Activated CD4-positive, alpha-beta T cell treated with anti-CD3 and anti-CD28 coated beads, Interleukin-2, amount 10 ng/mL, durations not matched to agents 7 days and 5 days (primary cell): ENCODE results near the gene ADIPOR2. TPM values are rescaled to one million over a fixed set of nuclear protein-coding genes. Genes with fewer than 3 reads are reported as not detected.

Source experiments
- CTCF ChIA-PET: fragments of 350-600 bp; sonication (Branson Sonifier 250); formaldehyde crosslinking; loops from one replicate; lab custom pipeline; 2021; ENCODE audit warnings: antibody characterized with exemption; lab: Charles Lee
- POLR2A ChIA-PET: fragments of 350-600 bp; sonication (Branson Sonifier 250); formaldehyde crosslinking; loops from one replicate; lab custom pipeline; 2021; ENCODE audit warnings: antibody characterized with exemption; lab: Charles Lee
- DNase-seq: peaks from one replicate; pipeline ENCODE4 v3.0.0-alpha.2; 2020
- H3K27ac Mint-ChIP-seq: one replicate; pipeline ENCODE4 v1.8.0; 2021; ENCODE audit warnings: mild to moderate bottlenecking, moderate library complexity, mixed read lengths
- H3K27me3 Mint-ChIP-seq: one replicate; pipeline ENCODE4 v1.8.0; 2021; ENCODE audit warnings: mixed read lengths
- H3K36me3 Mint-ChIP-seq: one replicate; pipeline ENCODE4 v1.8.0; 2021; ENCODE audit warnings: low read depth, mixed read lengths
- H3K4me1 Mint-ChIP-seq: one replicate; pipeline ENCODE4 v1.8.0; 2021; ENCODE audit warnings: mixed read lengths
- H3K4me3 Mint-ChIP-seq: one replicate; pipeline ENCODE4 v1.8.0; 2021; ENCODE audit warnings: mild to moderate bottlenecking, moderate library complexity, mixed read lengths
- H3K9me3 Mint-ChIP-seq: one replicate; pipeline ENCODE4 v1.8.0; 2021; ENCODE audit warnings: mixed read lengths
- total RNA-seq, 2 experiments: library from RNA; stranded (reverse); gene quantifications; one replicate each; pipeline ENCODE4 v1.2.3, GENCODE V29; 2021

Gene ADIPOR2
- total RNA-seq, 2 experiments from 2014 or later: 47.7 to 51.7 TPM

GRCh38 chr12:1819050-1819449 is 128.2 kb downstream of the ADIPOR2 start:
- Mint-ChIP-seq H3K27ac (no peak overlapping the region), H3K9me3 (no peaks in the 10 kb centered on the region), H3K36me3 (no peaks in the 10 kb centered on the region), H3K4me1 (peaks cover 2% of the 10 kb centered on the region), H3K27me3 (peaks cover 27% of the 10 kb centered on the region), H3K4me3 (no peak overlapping the region)
- CTCF ChIA-PET: no interaction called here
- DNase-seq: no peak
- POLR2A ChIA-PET: no interaction called here

GRCh38 chr12:1819571-1819970 is 128.7 kb downstream of the ADIPOR2 start:
- peaks cover 2% of the 10 kb centered on the region for H3K4me1 Mint-ChIP-seq
- no peak overlapping the region for H3K4me3 Mint-ChIP-seq
- POLR2A ChIA-PET: no interaction called here
- H3K27me3 Mint-ChIP-seq: peaks cover 27% of the 10 kb centered on the region
- no peaks in the 10 kb centered on the region for H3K9me3 Mint-ChIP-seq
- no peak for DNase-seq
- H3K36me3 Mint-ChIP-seq: no peaks in the 10 kb centered on the region
- CTCF ChIA-PET: no interaction called here
- no peak overlapping the region for H3K27ac Mint-ChIP-seq

GRCh38 chr12:1820191-1820895 is 129.5 kb downstream of the ADIPOR2 start, which contains the start of gene LRTM2:
TSS of gene LRTM2 (plus strand) at chr12:1820565. CDS start at chr12:1828149, 7,584 bp downstream.
- CTCF ChIA-PET: no interaction called here
- Mint-ChIP-seq H3K4me3 (no peak within 1 kb of the TSS), H3K9me3 (no peaks in the 10 kb centered on the region), H3K27me3 (peaks cover 25% of the 10 kb centered on the region), H3K4me1 (peaks cover 2% of the 10 kb centered on the region), H3K27ac (no peak within 1 kb of the TSS), H3K36me3 (no peaks in the 10 kb centered on the region)
- no peak for DNase-seq
- POLR2A ChIA-PET: no interaction called here

GRCh38 chr12:1820896-1821291 is 130.0 kb downstream of the ADIPOR2 start:
- DNase-seq: no peak
- CTCF ChIA-PET: no interaction called here
- H3K4me3 Mint-ChIP-seq: no peak overlapping the region
- peaks cover 23% of the 10 kb centered on the region for H3K27me3 Mint-ChIP-seq
- no peak overlapping the region for H3K27ac Mint-ChIP-seq
- H3K4me1 Mint-ChIP-seq: peaks cover 2% of the 10 kb centered on the region
- POLR2A ChIA-PET: no interaction called here
- no peaks in the 10 kb centered on the region for H3K36me3 Mint-ChIP-seq
- no peaks in the 10 kb centered on the region for H3K9me3 Mint-ChIP-seq

GRCh38 chr12:1821805-1822204 is 130.9 kb downstream of the ADIPOR2 start:
- Mint-ChIP-seq H3K4me1 (peaks cover 2% of the 10 kb centered on the region), H3K36me3 (no peaks in the 10 kb centered on the region), H3K27me3 (peaks cover 23% of the 10 kb centered on the region), H3K27ac (no peak overlapping the region), H3K9me3 (no peaks in the 10 kb centered on the region), H3K4me3 (no peak overlapping the region)
- no peak for DNase-seq
- ChIA-PET CTCF (interaction anchor here (0.7 kb wide), 1 partner anchor 24 kb away, joined by 3 read pairs; no protein-coding TSS in a partner anchor), POLR2A (no interaction called here)

- no peaks in the 10 kb centered on the region for H3K36me3 Mint-ChIP-seq
- no peak overlapping the region for H3K27ac Mint-ChIP-seq
- peaks cover 2% of the 10 kb centered on the region for H3K4me1 Mint-ChIP-seq
- no peak overlapping the region for H3K4me3 Mint-ChIP-seq
- peaks cover 23% of the 10 kb centered on the region for H3K27me3 Mint-ChIP-seq
- POLR2A ChIA-PET: no interaction called here
- no peak for DNase-seq
- no peaks in the 10 kb centered on the region for H3K9me3 Mint-ChIP-seq
- CTCF ChIA-PET: no interaction called here
These were observed 131.8 kb downstream of the ADIPOR2 start for GRCh38 chr12:1822699-1823098.

GRCh38 chr12:1823237-1823636 is 132.4 kb downstream of the ADIPOR2 start:
- H3K9me3 Mint-ChIP-seq: no peaks in the 10 kb centered on the region
- H3K4me1 Mint-ChIP-seq: peaks cover 2% of the 10 kb centered on the region
- CTCF ChIA-PET: interaction anchor here (0.6 kb wide), 1 partner anchor 792 kb away, joined by 3 read pairs; no protein-coding TSS in a partner anchor
- H3K4me3 Mint-ChIP-seq: no peak overlapping the region
- no peak overlapping the region for H3K27ac Mint-ChIP-seq
- peaks cover 23% of the 10 kb centered on the region for H3K27me3 Mint-ChIP-seq
- POLR2A ChIA-PET: no interaction called here
- H3K36me3 Mint-ChIP-seq: no peaks in the 10 kb centered on the region
- DNase-seq: no peak

- no peak for DNase-seq
- ChIA-PET CTCF (no interaction called here), POLR2A (no interaction called here)
- peaks cover 9% of the 10 kb centered on the region for H3K27me3 Mint-ChIP-seq
- no peaks in the 10 kb centered on the region for H3K4me1 Mint-ChIP-seq
- H3K27ac Mint-ChIP-seq: no peak overlapping the region
- no peak overlapping the region for H3K4me3 Mint-ChIP-seq
- no peaks in the 10 kb centered on the region for H3K36me3 Mint-ChIP-seq
- H3K9me3 Mint-ChIP-seq: no peaks in the 10 kb centered on the region
These were observed 134.7 kb downstream of the ADIPOR2 start for GRCh38 chr12:1825382-1826102.

- CTCF ChIA-PET: no interaction called here
- H3K4me1 Mint-ChIP-seq: no peaks in the 10 kb centered on the region
- no peak for DNase-seq
- H3K36me3 Mint-ChIP-seq: no peaks in the 10 kb centered on the region
- POLR2A ChIA-PET: no interaction called here
- peaks cover 8% of the 10 kb centered on the region for H3K27me3 Mint-ChIP-seq
- no peak overlapping the region for H3K4me3 Mint-ChIP-seq
- no peaks in the 10 kb centered on the region for H3K9me3 Mint-ChIP-seq
- H3K27ac Mint-ChIP-seq: no peak overlapping the region
These were observed 135.5 kb downstream of the ADIPOR2 start for GRCh38 chr12:1826401-1826800.

- H3K27me3 Mint-ChIP-seq: peaks cover 13% of the 10 kb centered on the region
- H3K9me3 Mint-ChIP-seq: no peaks in the 10 kb centered on the region
- no peaks in the 10 kb centered on the region for H3K36me3 Mint-ChIP-seq
- no peak overlapping the region for H3K4me3 Mint-ChIP-seq
- no peaks in the 10 kb centered on the region for H3K4me1 Mint-ChIP-seq
- ChIA-PET POLR2A (no interaction called here), CTCF (no interaction called here)
- DNase-seq: no peak
- no peak overlapping the region for H3K27ac Mint-ChIP-seq
These were observed 136.2 kb downstream of the ADIPOR2 start for GRCh38 chr12:1826867-1827705.

GRCh38 chr12:1827826-1828805 is 137.2 kb downstream of the ADIPOR2 start:
- H3K4me3 Mint-ChIP-seq: no peak overlapping the region
- H3K4me1 Mint-ChIP-seq: no peaks in the 10 kb centered on the region
- H3K27ac Mint-ChIP-seq: no peak overlapping the region
- H3K9me3 Mint-ChIP-seq: no peaks in the 10 kb centered on the region
- ChIA-PET POLR2A (no interaction called here), CTCF (no interaction called here)
- peaks cover 16% of the 10 kb centered on the region for H3K27me3 Mint-ChIP-seq
- no peaks in the 10 kb centered on the region for H3K36me3 Mint-ChIP-seq
- DNase-seq: no peak

- peaks cover 16% of the 10 kb centered on the region for H3K27me3 Mint-ChIP-seq
- no peaks in the 10 kb centered on the region for H3K9me3 Mint-ChIP-seq
- H3K4me1 Mint-ChIP-seq: no peaks in the 10 kb centered on the region
- ChIA-PET POLR2A (no interaction called here), CTCF (no interaction called here)
- no peak overlapping the region for H3K4me3 Mint-ChIP-seq
- no peak overlapping the region for H3K27ac Mint-ChIP-seq
- no peak for DNase-seq
- H3K36me3 Mint-ChIP-seq: no peaks in the 10 kb centered on the region
These were observed 138.0 kb downstream of the ADIPOR2 start for GRCh38 chr12:1828856-1829255.
